ENCODE measurements around the gene EFL1.

Gene EFL1

DNA sequence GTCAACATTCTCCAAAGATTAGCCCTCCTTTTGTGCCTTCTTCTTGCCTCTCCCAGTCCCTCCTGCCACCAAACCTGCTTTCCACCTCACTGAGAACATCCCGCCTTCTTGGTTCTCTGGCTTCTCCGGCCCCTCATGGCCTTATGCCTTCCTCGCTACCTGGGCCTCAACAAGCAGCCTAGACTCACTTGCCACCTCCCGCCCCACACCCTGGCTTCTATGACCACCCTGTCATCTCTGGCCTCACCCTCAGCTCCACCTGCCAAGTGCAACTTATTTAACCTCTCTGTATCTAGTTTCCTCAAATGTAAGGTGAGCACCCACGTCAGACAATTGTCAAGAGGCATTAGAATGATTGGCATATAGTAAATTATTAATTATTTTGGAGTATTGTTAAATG lies 147.9 kb downstream of the EFL1 start:
- no peak for DNase-seq

DNA sequence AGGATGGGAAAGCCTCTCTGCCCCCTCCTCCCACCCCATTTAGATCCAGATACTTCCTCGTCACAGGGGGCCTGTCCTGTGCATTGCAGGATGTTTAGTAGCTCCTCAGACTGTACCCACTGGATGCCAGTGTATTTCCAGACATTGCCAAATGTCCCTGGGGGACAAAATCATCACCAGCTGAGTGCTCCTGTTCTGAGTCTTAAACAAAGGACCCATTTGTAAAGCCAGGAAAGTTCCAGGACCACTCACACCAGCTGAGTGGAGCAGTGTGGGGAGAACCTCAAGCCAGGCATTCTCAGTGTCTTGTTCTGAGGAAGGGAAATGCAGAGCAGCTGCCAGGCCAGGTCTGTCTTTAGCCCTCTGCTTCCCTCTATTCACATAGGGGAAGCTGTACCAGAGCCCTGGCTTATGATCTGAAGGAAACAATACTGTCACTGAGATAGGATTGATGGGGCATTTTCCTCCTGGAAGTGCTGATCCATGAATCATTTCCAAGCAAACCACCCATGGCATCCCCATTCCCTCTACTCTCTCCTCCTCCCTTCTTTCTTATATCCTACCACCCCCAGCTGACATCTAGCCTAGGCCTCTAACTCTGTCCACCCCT lies 149.3 kb downstream of the EFL1 start:
- DNase-seq = no peak

DNA sequence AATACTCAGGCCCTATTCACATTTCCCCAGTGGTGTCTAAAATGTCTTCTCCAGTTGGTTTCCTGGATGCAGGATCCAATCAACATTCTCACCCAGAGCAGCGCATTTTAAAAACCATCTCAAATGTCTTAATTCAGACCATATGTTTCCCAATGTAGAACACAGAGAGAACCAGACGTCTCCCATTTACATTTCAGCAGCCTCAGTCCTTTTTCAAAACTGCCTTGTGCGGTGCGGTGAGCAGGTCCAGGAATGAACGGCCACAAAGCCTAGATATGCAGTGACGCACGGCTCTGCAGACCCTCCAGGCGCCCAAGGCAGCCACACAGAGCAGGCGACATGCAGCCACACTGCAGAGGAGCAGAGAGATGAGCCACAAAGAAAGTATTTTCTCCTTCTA lies 150.6 kb downstream of the EFL1 start:
- no peak for DNase-seq

DNA sequence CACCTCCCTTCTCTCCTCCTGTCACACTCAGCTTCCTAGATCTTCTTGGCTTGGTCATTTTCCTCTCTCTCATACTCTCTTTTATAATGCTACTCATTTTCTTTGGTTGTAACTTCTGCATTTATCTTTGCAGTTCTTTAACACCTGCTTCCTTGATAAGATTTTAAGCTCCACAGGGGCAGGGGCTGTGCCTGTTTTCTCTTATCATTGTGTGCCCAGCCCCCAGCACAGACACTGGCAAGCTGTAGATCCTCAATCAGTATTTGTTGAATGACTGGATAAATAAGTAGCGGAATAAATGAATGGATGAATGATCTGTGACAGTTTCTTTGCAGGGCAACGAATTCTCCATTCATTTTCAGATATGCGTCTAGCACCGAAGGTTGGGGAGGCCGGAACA lies 152.4 kb downstream of the EFL1 start:
- no peak for DNase-seq

DNA sequence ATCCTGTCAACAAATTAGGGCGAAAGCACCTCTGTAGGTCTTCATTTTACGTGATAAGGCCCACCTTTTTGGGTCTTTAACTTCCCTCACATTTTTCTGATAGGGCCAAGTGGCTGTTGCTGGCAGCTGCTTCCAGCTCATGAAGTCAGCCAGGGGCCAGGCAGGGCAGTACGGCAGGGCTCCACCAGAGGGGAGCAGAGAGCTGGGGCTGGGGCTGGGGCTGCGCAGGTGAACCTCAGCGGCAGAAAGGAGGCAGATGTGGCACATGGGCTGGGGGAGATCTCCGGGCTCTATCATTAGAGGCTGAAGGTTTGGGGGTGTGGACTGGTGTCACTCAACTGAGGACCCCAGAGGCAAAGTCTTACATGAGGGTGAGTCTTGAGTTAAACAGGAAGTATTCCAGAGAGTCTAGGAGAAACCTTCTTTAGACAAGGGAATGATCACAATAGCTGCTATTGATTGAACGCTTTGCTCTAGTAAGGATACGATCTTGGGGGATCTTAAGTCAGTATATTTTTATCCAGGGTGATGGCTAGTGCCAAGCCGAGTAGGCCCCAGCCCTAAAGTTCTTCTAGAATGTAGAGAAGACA lies 153.9 kb downstream of the EFL1 start:
- DNase-seq = peak; percentile 56

DNA sequence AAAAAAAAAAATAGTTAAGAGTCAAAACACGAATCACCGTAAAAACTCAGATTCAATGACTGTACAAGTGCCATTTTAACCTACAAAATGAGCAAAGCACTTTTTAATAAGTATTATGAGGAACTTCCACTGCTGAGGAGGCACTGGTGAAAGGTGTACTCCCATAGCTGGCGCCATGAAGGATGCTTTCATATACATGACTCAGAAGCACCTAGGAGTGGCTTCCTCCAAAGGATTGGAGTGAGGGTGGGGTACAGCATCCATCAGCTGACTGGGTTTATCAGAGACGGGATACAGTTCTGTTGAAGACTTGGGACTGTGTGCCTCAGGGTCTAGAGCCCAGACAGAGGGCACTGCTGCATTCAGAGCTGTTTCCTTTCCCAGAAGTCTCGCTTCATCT lies 155.9 kb downstream of the EFL1 start:
- DNase-seq = no peak

DNA sequence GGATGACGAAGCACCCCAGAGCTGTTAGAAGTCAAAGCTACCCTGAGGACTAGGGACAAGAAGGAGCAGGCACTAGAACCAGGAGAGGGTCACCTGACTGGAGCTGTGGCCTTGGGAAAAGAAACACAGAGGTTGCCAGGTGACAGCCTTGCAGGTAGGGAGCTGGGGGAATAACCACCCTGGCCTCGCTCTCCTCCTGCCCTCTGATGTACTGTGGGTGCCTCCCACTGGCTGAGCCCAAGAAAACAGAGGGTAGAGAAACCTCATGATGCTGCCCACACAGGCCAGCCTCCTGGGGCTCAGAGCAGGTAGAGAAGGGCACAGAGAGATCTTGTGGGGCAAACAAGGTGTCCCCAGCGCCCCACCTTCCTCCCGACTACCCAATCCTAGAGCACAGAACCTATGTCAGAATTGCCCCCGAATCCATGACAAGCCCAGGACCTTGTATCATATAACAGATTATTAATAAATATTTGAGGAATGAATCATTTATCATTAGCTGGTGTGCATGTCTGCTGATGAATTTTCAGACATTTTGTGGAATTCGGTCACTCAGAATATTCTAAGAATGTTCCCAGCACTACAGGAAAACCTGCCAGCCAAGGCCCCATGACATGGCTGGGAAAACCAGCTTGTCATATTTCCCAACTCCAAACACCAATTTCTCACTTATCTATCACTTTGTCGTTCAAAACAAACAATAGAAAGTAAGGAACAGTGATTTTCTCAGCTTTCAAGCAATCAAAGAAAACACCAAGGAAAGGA lies 156.9 kb downstream of the EFL1 start:
- no peak for DNase-seq

DNA sequence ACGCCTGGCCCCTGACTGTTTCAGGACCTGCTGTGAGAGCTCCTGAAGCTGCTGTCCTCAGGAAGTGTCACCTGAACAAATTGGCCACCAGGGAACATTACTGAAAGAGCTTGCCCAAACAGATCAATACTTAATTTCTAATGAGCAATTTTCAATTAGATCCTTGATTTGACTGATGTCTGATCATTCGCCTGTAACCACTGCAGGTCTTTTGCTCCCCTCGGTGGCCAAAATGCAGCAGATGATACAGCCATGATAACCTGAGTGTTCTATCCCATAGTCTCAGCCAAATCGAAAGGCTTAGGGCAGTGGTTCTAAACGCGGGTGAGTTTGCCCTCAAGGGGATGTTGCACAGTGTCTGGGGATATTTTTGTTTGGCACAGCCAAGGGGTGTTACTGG lies 159.1 kb downstream of the EFL1 start:
- DNase-seq = no peak

DNA sequence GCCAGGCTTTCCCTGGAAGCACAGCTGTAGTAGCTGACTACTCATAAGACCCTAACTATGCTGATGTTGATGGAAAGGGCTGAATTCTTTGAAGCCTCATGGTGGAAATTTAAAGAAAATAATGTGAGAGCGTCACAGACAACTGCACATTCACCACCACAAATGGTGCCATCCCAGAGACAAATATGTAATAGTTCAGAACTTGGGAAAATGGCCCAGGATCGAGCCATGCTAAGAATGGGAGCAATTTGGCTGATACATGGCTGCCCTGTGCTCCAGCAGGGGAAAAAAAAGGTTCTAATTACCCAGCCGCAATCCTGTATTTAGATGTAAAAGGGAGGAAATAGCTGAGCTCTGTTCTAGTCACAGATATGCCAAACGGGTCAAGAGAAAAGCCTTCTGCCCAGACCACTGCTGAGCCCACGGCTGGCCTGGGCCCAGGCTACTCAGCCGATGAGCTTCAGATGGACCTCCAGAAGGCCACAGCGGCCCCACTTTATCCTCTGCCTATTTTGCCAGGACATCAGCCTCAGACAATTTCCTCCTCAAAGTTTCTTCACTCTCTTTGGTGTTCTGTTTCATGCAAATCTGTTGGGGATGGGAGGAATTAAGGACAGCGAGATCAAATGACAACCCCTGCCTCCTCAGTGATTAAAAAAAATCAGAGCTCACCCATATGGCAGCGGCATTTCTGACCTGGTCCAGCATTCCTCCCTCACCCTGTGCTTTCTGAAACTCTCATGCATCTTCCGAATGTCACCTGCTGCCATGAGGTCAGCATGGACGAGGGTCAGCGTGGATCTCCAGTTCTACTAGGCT lies 162.2 kb downstream of the EFL1 start:
- no peak for DNase-seq

DNA sequence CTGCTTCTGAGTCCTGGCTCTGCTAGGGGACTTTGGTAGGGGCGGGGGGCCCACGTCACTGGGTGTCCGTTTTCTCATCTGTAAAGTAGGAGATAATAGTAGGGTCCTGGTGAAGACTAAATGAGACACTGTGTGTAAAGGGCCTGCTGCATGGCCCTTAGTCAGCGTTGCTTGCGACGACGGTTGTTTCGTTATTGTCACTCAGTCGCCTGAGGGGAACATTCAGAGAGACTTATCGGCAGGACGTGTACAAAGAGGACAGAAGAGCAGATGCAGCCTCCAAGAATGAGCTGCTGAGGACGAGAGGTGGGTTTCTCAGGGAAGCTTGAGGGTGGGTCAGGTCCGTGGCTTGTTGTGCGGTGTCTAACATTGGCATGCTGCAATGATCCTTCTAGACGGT lies 163.9 kb downstream of the EFL1 start:
- DNase-seq = no peak

DNA sequence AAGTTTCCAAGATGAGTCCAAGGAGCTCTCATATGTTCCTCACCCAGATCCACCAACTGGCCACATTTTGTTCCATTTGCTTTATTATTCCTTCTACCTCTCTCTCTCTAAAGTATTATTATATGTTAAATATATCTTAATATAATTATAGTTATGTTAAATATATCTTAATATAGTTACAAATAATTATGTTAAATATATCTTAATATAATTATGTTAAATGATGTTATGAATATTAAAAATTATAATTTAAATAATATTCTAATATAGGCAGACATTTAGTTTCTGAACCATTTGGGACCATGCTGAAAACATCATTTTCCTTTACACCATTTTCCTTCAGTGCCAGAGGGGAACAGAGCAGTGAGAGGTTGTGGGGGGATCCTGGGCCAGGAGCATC lies 166.7 kb downstream of the EFL1 start:
- DNase-seq = no peak

DNA sequence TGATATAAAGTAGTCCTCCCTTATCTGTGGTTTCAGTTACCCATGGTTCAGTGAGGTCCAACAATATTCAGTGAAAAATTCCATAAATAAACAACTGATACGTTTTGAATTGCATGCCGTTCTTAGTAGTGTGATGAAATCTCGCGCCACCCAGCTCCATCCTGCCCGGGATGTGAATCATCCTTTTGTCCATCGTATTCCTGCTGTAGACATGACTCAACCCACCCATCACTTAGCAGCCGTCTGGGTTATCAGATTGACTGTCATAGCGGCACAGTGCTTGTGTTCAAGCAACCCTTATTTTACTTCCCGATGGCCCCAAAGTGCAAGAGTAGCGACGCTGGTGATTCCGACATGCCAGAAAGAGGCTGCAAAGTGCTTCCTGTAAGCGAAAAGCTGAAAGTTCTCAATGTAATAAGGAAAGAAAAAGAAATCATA lies 168.7 kb downstream of the EFL1 start:
- DNase-seq = no peak

DNA sequence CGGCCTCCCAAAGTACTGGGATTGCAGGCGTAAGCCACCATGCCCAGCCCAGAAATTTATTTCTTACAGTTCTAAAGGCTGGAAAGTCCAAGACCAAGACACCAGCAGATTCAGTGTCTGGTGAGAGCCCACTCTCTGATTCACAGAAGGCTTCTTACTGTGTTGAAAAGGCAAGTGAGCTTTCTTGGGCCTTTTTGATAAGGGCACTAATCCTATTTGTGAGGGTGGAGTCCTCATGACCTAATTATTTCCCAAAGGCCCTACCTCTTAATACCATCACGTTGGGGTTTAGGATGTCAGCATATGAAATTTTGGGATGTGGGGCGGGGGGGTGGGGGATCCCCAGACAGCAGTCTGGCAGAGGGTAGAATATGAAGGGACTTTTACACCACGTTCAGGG lies 169.2 kb downstream of the EFL1 start:
- DNase-seq = no peak

DNA sequence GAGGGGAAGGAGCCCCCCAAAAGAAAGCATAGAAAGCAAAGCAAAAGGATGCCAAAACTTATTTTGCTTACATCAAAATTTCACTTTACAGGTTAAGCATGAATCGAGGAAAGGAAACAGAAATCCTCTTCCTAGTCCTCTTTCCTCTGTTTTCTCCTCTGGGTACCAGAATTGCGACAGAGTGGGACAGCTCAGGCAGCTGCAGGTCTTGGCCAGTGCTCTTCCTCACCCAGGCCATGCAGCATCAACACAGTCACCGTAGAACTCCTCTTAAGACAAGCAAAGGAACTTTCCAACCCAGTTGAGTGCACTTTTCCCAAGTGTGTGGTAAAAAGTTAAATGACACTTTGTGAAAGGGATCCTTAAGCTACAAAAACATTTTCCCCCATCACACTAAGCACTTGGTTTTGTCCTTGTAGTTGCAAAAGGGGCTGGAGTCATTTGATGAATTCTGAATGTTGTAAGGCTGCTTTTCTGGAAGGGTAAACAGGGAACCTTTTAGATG lies 170.8 kb downstream of the EFL1 start:
- no peak for DNase-seq

DNA sequence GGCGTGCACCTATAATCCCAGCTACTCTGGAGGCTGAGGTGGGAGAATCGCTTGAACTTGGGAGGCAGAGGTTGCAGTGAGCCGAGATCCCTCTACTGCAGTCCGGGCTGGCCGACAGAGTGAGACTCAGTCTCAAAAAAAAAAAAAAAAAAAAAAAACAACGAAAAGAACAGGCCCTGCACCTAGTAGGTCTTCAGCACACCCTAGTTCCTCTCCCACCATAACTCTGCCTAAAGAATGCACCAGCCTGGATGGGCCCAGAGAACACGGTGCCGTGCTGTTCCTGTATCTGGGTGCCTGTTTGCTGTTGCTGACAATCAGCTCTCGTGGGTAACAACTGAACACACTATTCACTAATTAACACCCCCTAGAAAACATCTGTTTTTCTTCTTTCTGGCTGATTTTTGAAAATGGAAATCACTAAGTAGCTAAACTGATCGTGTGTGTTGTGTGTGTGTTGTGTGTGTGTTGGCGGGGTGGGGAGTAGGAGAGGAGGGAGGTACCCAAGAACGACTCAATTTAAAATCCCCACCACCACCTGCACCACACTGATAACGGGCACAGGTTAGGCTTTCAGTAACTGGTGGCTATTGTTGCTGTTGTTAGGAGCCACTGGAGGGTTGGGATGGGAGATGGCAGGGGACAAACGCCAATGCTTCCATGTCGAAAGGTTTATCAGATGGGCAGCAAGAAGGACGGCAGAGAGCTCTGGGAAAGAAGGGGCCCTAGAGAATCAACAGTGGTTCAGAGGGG lies 176.1 kb downstream of the EFL1 start:
- DNase-seq = no peak

DNA sequence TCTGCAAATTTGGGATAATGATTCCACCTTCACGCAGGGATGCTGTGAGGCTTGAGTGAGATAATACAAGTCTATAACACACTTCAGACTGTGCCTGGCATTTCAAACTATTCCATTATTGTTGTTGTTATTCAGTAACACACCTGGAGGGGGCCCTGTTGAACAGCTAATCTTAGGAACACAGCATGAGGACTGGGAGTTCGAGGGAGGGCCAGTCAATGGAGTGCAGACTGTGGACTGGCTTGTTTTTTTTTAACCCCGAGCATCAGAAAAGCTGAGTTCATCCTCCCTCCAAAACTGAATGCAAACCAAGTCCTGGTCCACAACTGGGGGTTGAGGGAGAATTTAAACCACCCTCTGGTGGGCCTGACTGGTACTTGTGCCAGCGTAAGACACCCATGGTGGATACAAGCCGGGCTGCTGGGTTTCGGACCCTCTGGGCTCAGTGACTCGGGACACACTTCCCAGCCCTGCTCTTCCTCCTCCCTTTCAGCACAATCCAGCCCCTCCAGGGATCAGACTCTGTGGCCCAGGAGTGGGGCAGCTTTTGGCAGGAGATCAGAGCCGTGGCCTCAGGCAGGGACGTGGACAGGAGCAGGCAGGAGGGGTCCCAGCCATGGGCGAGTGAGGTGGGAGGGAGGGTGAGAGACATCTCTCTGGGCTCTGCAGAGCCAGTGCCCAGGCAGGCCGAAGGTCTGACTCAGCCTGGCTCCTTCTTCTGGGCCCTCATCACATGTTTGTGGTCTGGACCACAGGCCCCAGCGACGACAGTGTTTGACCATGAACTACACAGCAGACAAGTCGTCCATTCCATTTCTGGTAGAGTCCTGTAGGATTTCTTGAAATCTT lies 180.4 kb downstream of the EFL1 start:
- no peak for DNase-seq

DNA sequence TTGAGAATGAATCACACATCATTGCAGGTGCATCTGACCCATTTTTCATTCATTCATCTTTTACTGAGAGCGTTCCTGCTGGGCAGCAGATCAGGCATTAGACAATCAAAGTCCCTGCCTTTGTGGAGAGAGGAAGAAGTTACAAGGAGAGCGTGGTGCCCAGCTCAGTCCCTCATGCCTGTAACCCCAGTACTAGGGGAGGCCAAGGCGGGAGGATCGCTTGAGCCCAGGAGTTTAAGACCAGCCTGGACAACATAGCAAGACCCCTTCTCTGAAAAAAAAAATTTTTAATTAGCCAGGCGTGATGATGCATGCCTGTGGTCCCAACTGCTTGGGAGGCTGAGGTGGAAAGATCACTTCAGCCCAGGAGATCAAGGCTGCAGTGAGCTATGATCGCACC lies 181.8 kb downstream of the EFL1 start:
- DNase-seq = no peak

All from T-helper 9 cell (primary cell).